Heart right ventricle (tissue), 16 donors: ENCODE data around the gene C11orf68. TPM values are rescaled to one million over a fixed set of nuclear protein-coding genes. Genes with fewer than 3 reads are reported as not detected.

Experiments
- ATAC-seq, 8 donors: fragments of 200-7000 bp; cut with Tn5 transposase; one replicate each; pipeline ENCODE4 v1.9.1; 2020; ENCODE audit warnings: mild to moderate bottlenecking in 8 of 8, moderate library complexity in 8 of 8, moderate number of reproducible peaks in 1 of 8
- DNase-seq, 2 donors: peaks; one replicate each; pipeline ENCODE4 v3.0.0-alpha.2; 2020
- H3K27ac ChIP-seq, 10 donors: fragments of 200-600 bp; sonication (generic) in 2 of 10; one replicate each; pipeline versions ENCODE4 v1.5.0 to v1.8.0; 2020 to 2022; ENCODE audit warnings: mild to moderate bottlenecking in 3 of 10
- H3K27me3 ChIP-seq, 7 donors: fragments of 200-600 bp; one replicate each; pipeline ENCODE4 v1.8.0; 2021 to 2022; ENCODE audit warnings: mild to moderate bottlenecking in 2 of 7
- H3K36me3 ChIP-seq, 9 donors: fragments of 200-600 bp; sonication (generic) in 1 of 9; one replicate each; pipeline versions ENCODE4 v1.5.0 to v1.8.0; 2020 to 2022; ENCODE audit warnings: mild to moderate bottlenecking in 2 of 9
- H3K4me1 ChIP-seq, 9 donors: fragments of 200-600 bp; sonication (generic) in 1 of 9; one replicate each; pipeline versions ENCODE4 v1.5.0 to v1.8.0; 2020 to 2022; ENCODE audit warnings: mild to moderate bottlenecking in 4 of 9
- H3K4me3 ChIP-seq, 10 donors: fragments of 200-600 bp; sonication (generic) in 2 of 10; one replicate each; pipeline versions ENCODE4 v1.5.0 to v1.8.0; 2020 to 2022; ENCODE audit warnings: mild to moderate bottlenecking in 7 of 10, moderate library complexity in 2 of 10
- H3K9me3 ChIP-seq, 11 donors: fragments of 200-600 bp in 10 of 11; sonication (generic) in 2 of 11; one replicate each; pipeline versions ENCODE4 v1.5.0 to v1.8.0; 2013 to 2022; ENCODE audit warnings: mild to moderate bottlenecking in 2 of 11, control low read depth in 1 of 11, moderate library complexity in 1 of 11
- WGBS, 2 donors: extraction: QIAGEN DNeasy Blood & Tissue Kit; methylation state at CpG; one replicate each; pipeline ENCODE4 v1.1.7; 2013; ENCODE audit warnings: inconsistent platforms in 1 of 2; 5-methylcytosine and 5-hydroxymethylcytosine counted together
- intact Hi-C, 10 donors: fragments of 100-400 bp; cut with DNase I; formaldehyde crosslinking; loops; one replicate each; pipeline versions ENCODE4 v1.11.1 to v1.14.2; 2022
- long read RNA-seq, 3 donors: library from polyadenylated mRNA; unstranded; transcript quantifications; one replicate each; pipeline ENCODE4 v2.0.0, GENCODE V29; 2020 to 2021
- polyA plus RNA-seq, 2 donors: library from polyadenylated mRNA; stranded (reverse); fragments of 200-250 nt; gene quantifications; one replicate each; pipeline ENCODE4 v1.2.3, GENCODE V29; 2013
- total RNA-seq, 10 donors: library from RNA; stranded (reverse); fragmentation: NEBNext Ultra II Directional in 3 of 10; extraction: Animal tissue kit (Norgen Biotek cat#: 25700) in 3 of 10; gene quantifications; one replicate each; pipeline versions ENCODE4 v1.2.1 to v1.2.4, GENCODE V29; 2021 to 2023
- TF ChIP-seq, protein P1 (sequence below), 9 donors: fragments of 200-600 bp; sonication (generic) in 2 of 9; IDR thresholded peaks; one replicate each; pipeline versions ENCODE4 v1.5.0 to v1.8.0; 2021 to 2022; ENCODE audit warnings: antibody characterized with exemption in 9 of 9, mild to moderate bottlenecking in 5 of 9, moderate library complexity in 1 of 9
- donor health status: Arrhythmogenic right ventricular cardiomyopathy.
- donor health status: ischemic (EF 13 %, LVEDD 7.1; RV severe dilation, severe dysfunction).
- donor health status: healthy with polysubstance abuse.
- donor health status: DM: no; HTN: yes; CAD: no.
- donor health status: DM: no; HTN: no; CAD: no.
- donor health status: ischemic (EF 25% LVEDD 6.9; RV normal size, moderate dysfunction).
- donor health status: ischemic (EF 25% LVEDD 5.7; RV mildly dilated, moderate dysfunction).
- donor health status: healthy.
- donor health status: DM: yes; HTN: yes; CAD: no.
- donor health status: Ischemic cardiomyopathy.
- donor health status: ischemic (EF 35%, LVEDD 5.7; RV mildly dilated, moderate dysfunction).
- donor health status: nonischemic (EF 11% LVEDD 7.7; RV severe dilation, severe dysfunction).
- donor health status: DM: yes; HTN: yes; CAD: no.
- donor health status: PGD.
- donor health status: ischemic (EF 29% LVEDD 5.4; RV normal size, mild dysfunction).
- donor health status: nonischemic (EF 23%, LVEDD 6.1; RV moderate dilation, normal function).

C11orf68 gene
- 10 to 100 TPM; 35.7 to 49.2 (median 40.9) TPM for total RNA-seq
- polyA plus RNA-seq, result 10 to 100 TPM; 38.2 to 44.7 TPM
- long read RNA-seq, donor 1, transcript C11orf68-201 (2 exons, 1,619 nt), result minor isoform, 10 of 40 reads
- long read RNA-seq, donor 1, transcript C11orf68-202 (2 exons, 1,559 nt), result major isoform, 16 of 40 reads
- long read RNA-seq, donor 1, transcript C11orf68-203 (1 exons, 1,528 nt), result minor isoform, 13 of 40 reads
- long read RNA-seq, donor 1, partial matches to known transcripts, result 0 of 40 reads
- long read RNA-seq, donor 1, other reads (novel, unspliced or antisense), result 1 of 40 reads
- long read RNA-seq, donor 2, transcript C11orf68-201 (2 exons, 1,619 nt), result minor isoform, 5 of 36 reads
- long read RNA-seq, donor 2, transcript C11orf68-202 (2 exons, 1,559 nt), result minor isoform, 14 of 36 reads
- long read RNA-seq, donor 2, transcript C11orf68-203 (1 exons, 1,528 nt), result major isoform, 17 of 36 reads
- long read RNA-seq, donor 2, partial matches to known transcripts, result 0 of 36 reads
- long read RNA-seq, donor 2, other reads (novel, unspliced or antisense), result 0 of 36 reads
- long read RNA-seq, donor 3, partial matches to known transcripts, result 0 of 7 reads
- long read RNA-seq, donor 3, other reads (novel, unspliced or antisense), result 0 of 7 reads

DNA sequence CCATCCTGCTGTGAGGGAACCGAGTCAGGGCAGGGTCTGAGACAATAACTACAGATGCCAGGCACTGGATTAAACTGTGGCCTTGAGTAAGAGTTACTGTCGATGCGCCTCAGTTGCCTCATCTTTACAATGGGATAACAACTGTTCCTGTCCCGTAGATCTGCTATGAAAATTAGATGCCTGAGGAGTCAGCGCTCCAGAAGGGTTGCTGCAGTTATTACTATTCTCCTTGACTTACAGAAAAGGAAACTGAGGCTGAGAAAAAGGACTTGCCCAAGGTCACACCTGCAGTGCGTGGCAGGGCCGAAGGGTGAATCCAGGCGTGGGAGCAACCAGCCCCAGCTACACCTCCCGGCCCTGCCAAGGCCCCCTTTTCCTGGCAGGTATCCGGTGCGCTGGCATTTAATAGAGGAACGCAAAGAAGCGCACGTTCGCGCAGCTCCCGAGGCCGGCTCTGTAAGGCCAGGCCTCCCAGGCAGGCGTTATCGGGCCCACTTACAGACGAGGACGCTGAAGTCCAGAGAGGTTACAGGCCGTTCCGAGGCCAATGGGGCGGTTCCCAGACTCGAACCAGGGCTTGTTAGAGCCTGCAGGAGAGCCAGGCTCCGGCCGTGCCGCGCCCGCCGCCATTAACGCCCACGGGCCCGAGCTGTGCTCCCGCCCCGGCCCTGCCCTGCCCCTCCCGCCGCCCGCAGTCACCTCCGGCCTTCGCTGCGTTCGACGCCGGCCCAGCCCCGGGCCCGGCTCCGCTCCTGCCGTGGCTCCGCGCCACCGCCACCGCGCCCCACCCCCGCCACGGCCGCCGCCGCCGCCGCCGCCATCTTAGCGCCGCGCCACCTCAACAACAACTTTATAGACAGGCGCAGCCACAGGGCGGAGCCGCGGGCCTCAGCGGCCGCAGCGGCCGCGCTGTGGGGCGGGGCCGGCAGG is at the start of gene C11orf68:
TSS of gene C11orf68 (minus strand) at position 852 of the 930 bp plus-strand sequence. CDS start at position 821, 31 bp downstream.
- peak in 1 of 2 donors; percentile 14 for DNase-seq
- intact Hi-C loops, result loop anchor here in 5 of 10 donors (1.0 to 5.0 kb wide), 8 partner anchors 28 to 346 kb away; partner anchors contain the start of genes SART1 (in 5 of the 5), FIBP (in 4 of the 5), CCDC85B (in 1 of the 5) and FAM89B (in 1 of the 5)
- TF ChIP-seq, protein P1, sequence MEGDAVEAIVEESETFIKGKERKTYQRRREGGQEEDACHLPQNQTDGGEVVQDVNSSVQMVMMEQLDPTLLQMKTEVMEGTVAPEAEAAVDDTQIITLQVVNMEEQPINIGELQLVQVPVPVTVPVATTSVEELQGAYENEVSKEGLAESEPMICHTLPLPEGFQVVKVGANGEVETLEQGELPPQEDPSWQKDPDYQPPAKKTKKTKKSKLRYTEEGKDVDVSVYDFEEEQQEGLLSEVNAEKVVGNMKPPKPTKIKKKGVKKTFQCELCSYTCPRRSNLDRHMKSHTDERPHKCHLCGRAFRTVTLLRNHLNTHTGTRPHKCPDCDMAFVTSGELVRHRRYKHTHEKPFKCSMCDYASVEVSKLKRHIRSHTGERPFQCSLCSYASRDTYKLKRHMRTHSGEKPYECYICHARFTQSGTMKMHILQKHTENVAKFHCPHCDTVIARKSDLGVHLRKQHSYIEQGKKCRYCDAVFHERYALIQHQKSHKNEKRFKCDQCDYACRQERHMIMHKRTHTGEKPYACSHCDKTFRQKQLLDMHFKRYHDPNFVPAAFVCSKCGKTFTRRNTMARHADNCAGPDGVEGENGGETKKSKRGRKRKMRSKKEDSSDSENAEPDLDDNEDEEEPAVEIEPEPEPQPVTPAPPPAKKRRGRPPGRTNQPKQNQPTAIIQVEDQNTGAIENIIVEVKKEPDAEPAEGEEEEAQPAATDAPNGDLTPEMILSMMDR (IDR thresholded peaks at IDR 0.05), result no peak
- ATAC-seq, result peak in 2 of 8 donors; percentile 0 to 1
- H3K4me1 ChIP-seq, result peaks cover 36 to 60% (median 53%) of the 10 kb centered on the region in 9 donors
- peak within 1 kb of the TSS; percentile 95 to 99 (median 97) for H3K27ac ChIP-seq
- H3K27me3 ChIP-seq, result no peaks in the 10 kb centered on the region
- no peaks in the 10 kb centered on the region for H3K9me3 ChIP-seq
- peak within 1 kb of the TSS; percentile 81 to 100 (median 98) for H3K4me3 ChIP-seq
- WGBS, 2 donors, result 4 to 6% methylated on average over 46 to 77 of the region's 77 CpGs
- H3K36me3 ChIP-seq, result peaks cover 0 to 37% (median 4%) of the 10 kb centered on the region in 9 donors

DNA sequence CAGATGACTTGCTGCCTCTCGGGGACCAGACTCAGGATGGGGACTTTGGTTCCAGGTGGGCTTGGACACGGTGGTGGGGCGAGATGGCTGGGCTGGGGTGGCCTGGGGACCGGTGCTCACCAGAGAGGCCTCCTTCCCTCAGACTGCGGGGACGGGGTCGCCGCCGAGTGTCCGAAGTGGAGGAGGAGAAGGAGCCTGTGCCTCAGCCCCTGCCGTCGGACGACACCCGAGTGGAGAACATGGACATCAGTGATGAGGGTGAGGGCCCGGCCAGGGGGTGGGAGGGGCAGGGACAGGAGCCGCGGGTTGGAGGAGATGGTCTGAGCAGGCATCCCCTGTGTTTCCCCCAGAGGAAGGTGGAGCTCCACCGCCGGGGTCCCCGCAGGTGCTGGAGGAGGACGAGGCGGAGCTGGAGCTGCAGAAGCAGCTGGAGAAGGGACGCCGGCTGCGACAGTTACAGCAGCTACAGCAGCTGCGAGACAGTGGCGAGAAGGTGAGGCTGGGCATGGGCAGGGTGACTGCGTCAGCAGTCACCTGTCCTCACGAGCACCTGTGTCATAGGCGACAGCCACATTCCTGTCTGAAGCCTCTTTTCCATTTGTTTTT is 48.6 kb upstream of the C11orf68 start:
- Histone ChIP-seq H3K27ac (no peak overlapping the region), H3K9me3 (no peaks in the 10 kb centered on the region), H3K27me3 (no peaks in the 10 kb centered on the region), H3K4me3 (no peak overlapping the region), H3K36me3 (peaks cover 9 to 82% (median 57%) of the 10 kb centered on the region in 9 donors), H3K4me1 (peaks cover 6 to 22% (median 19%) of the 10 kb centered on the region in 9 donors)
- DNase-seq, result no peak
- 94% methylated on average over 30 of the region's 30 CpGs for WGBS, 2 donors
- intact Hi-C loops, result no loop called here
- TF ChIP-seq, protein P1 (IDR thresholded peaks at IDR 0.05), result no peak
- ATAC-seq, result no peak

DNA sequence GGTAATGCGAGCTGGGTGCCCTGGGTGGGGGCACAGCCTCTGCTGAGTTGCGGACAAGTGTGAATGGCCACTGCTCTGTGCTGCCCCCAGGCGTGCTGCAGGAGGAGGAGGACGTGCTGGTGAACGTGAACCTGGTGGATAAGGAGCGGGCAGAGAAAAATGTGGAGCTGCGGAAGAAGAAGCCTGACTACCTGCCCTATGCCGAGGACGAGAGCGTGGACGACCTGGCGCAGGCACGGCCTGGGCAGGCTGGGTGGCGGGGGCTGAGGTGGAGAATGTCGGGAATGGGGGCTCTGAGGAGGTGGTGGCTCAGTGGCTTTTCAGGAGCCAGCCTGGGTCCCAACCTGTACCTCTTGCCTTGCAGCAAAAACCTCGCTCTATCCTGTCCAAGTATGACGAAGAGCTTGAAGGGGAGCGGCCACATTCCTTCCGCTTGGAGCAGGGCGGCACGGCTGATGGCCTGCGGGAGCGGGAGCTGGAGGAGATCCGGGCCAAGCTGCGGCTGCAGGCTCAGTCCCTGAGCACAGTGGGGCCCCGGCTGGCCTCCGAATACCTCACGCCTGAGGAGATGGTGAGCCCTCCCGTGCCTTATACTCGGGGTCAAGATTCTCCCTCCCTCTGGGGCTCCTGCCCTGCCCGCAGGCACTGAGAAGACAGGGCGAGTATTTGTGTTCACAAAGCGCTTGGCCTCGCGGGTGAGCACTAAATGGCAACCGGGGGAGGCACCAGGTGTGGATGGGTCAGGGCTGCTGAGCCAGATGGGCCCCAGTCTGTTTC is 47.3 kb upstream of the C11orf68 start:
- Histone ChIP-seq H3K27ac (no peak overlapping the region), H3K4me3 (no peak overlapping the region), H3K36me3 (peaks cover 9 to 73% (median 57%) of the 10 kb centered on the region in 9 donors), H3K9me3 (no peaks in the 10 kb centered on the region), H3K4me1 (peaks cover 6 to 27% (median 22%) of the 10 kb centered on the region in 9 donors), H3K27me3 (no peaks in the 10 kb centered on the region)
- TF ChIP-seq, protein P1 (IDR thresholded peaks at IDR 0.05), result no peak
- 95% methylated on average over 36 of the region's 36 CpGs for WGBS, 2 donors
- ATAC-seq (no peak), DNase-seq (no peak)
- intact Hi-C loops, result no loop called here
